Left renal cortex interstitium (tissue), 4 donors: ENCODE results near the gene LRRK1. TPM values are rescaled to one million over a fixed set of nuclear protein-coding genes. Genes with fewer than 3 reads are reported as not detected.

ENCODE experiments used
- DNase-seq, 4 donors: peaks; one replicate each; pipeline ENCODE4 v3.0.0-alpha.2; 2013; ENCODE audit warnings: low read depth in 4 of 4, low spot score in 2 of 4, missing footprints in 1 of 4
- polyA plus RNA-seq, 4 donors: library from polyadenylated mRNA; unstranded; fragments of 120-200 nt; gene quantifications; one replicate each; pipeline ENCODE4 v1.2.1, GENCODE V29; 2013; ENCODE audit not compliant: insufficient read length in 4 of 4

The LRRK1 gene
- polyA plus RNA-seq, 4 donors: 2.9 to 6.2 (median 3.8) TPM

- no peak for DNase-seq
Observed at GRCh38 chr15:101104141-101104540, 185.0 kb downstream of the LRRK1 start.

- DNase-seq: no peak
Observed at GRCh38 chr15:101105059-101105891, 186.1 kb downstream of the LRRK1 start.

- DNase-seq: no peak
Observed at GRCh38 chr15:101107101-101107500, 187.9 kb downstream of the LRRK1 start.

- no peak for DNase-seq
Observed at GRCh38 chr15:101107625-101108460, 188.7 kb downstream of the LRRK1 start.

- no peak for DNase-seq
Observed at GRCh38 chr15:101108461-101108775, 189.3 kb downstream of the LRRK1 start.

GRCh38 chr15:101108791-101109190, 189.6 kb downstream of the LRRK1 start:
- DNase-seq: no peak

- DNase-seq: no peak
Observed at GRCh38 chr15:101110681-101111569, 191.8 kb downstream of the LRRK1 start.

GRCh38 chr15:101111570-101112262, 192.6 kb downstream of the LRRK1 start:
- no peak for DNase-seq

- no peak for DNase-seq
Observed at GRCh38 chr15:101112336-101113113, 193.4 kb downstream of the LRRK1 start.

- no peak for DNase-seq
Observed at GRCh38 chr15:101113114-101114005, 194.2 kb downstream of the LRRK1 start.

GRCh38 chr15:101114166-101114565, 195.0 kb downstream of the LRRK1 start:
- DNase-seq: no peak

GRCh38 chr15:101114610-101115009, 195.5 kb downstream of the LRRK1 start:
- no peak for DNase-seq

GRCh38 chr15:101115393-101115785, 196.2 kb downstream of the LRRK1 start:
- peak in 2 of 4 donors; percentile 61 to 63 for DNase-seq

GRCh38 chr15:101115786-101116680, 196.9 kb downstream of the LRRK1 start:
- DNase-seq: peak in 3 of 4 donors; percentile 61 to 68 (median 65)

- DNase-seq: no peak
Observed at GRCh38 chr15:101116681-101116976, 197.5 kb downstream of the LRRK1 start.

GRCh38 chr15:101118116-101118515, 199.0 kb downstream of the LRRK1 start:
- DNase-seq: no peak

- DNase-seq: no peak
Observed at GRCh38 chr15:101118615-101119014, 199.5 kb downstream of the LRRK1 start.

GRCh38 chr15:101119181-101119580, 200.0 kb downstream of the LRRK1 start:
- DNase-seq: no peak
